Nephron progenitor cell (in vitro differentiated cells): ENCODE results near the gene RBM5.
A peak's percentile ranks its signal among the peaks of the same experiment; 100 is the strongest.

Source experiments
- DNase-seq: peaks from one replicate; pipeline ENCODE4 v3.0.0; 2021
- H3K27ac Mint-ChIP-seq: 2 replicates; pipeline ENCODE4 v1.8.0; 2021; ENCODE audit warnings: mild to moderate bottlenecking, moderate library complexity, mixed read lengths
- H3K27me3 Mint-ChIP-seq: 2 replicates; pipeline ENCODE4 v1.8.0; 2021; ENCODE audit warnings: mild to moderate bottlenecking, low read depth, mixed read lengths; ENCODE audit not compliant: poor library complexity
- H3K36me3 Mint-ChIP-seq: 2 replicates; pipeline ENCODE4 v1.8.0; 2021; ENCODE audit warnings: low read depth, mixed read lengths
- H3K4me1 Mint-ChIP-seq: 2 replicates; pipeline ENCODE4 v1.8.0; 2021; ENCODE audit warnings: mixed read lengths
- H3K4me3 Mint-ChIP-seq: 2 replicates; pipeline ENCODE4 v1.8.0; 2021; ENCODE audit warnings: mild to moderate bottlenecking, moderate library complexity, mixed read lengths
- H3K9me3 Mint-ChIP-seq: 2 replicates; pipeline ENCODE4 v1.8.0; 2021; ENCODE audit warnings: mild to moderate bottlenecking, moderate library complexity, mixed read lengths
- TF ChIP-seq, protein P1 (sequence below): fragments of 200-600 bp; sonication (generic); IDR thresholded peaks from 2 replicates; pipeline ENCODE4 v1.5.0; 2021; ENCODE audit warnings: antibody characterized with exemption

RBM5 gene

DNA sequence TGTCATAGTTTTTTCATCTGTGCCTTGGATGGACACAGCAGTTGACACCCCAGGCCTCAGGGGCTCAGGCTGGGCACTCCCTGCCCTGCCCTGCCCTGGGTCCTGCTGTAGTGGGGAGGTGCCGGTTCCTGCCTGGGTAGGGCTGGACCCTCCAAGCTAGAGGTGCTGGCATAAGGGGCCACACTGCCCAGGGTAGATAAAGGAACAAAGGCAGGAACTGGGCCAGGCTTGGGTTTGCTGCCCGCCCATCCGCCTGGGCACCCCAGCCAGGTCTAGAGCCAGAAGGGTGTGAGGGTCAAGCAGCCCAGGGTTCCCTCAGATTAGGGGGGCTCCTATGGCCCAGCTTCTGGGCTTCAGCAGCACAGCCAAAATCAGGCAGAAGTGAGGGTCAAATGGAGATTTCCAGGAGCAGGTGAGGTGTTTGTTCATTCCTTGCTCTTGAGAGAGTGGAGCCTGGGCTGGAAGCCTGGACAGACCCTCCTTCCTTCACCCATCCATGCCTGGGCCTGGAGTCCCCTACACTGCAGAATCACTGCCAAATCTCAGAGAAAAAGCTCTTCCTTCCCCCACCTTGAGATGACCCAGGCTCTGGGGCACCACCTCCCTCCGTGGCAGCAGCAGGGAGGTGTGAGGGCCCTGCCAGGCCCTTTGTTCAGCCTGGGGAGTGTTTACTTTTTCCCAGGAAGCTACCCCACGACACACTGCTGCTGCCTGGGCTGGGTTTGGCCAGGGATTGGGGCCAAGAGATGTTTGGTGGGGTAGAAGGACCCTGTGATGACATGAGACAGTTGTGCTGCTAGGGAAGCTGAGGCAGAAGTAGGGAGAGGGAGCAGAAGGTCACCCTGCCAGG, 73.5 kb downstream of the RBM5 start:
- no peaks in the 10 kb centered on the region for H3K9me3 Mint-ChIP-seq
- TF ChIP-seq, protein P1, sequence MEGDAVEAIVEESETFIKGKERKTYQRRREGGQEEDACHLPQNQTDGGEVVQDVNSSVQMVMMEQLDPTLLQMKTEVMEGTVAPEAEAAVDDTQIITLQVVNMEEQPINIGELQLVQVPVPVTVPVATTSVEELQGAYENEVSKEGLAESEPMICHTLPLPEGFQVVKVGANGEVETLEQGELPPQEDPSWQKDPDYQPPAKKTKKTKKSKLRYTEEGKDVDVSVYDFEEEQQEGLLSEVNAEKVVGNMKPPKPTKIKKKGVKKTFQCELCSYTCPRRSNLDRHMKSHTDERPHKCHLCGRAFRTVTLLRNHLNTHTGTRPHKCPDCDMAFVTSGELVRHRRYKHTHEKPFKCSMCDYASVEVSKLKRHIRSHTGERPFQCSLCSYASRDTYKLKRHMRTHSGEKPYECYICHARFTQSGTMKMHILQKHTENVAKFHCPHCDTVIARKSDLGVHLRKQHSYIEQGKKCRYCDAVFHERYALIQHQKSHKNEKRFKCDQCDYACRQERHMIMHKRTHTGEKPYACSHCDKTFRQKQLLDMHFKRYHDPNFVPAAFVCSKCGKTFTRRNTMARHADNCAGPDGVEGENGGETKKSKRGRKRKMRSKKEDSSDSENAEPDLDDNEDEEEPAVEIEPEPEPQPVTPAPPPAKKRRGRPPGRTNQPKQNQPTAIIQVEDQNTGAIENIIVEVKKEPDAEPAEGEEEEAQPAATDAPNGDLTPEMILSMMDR, result no peak
- H3K27ac Mint-ChIP-seq, result peak overlapping the region; percentile 84
- peaks cover 44% of the 10 kb centered on the region for H3K36me3 Mint-ChIP-seq
- peaks cover 98% of the 10 kb centered on the region for H3K4me1 Mint-ChIP-seq
- DNase-seq, result no peak
- H3K4me3 Mint-ChIP-seq, result peak overlapping the region; percentile 1
- H3K27me3 Mint-ChIP-seq, result no peaks in the 10 kb centered on the region

DNA sequence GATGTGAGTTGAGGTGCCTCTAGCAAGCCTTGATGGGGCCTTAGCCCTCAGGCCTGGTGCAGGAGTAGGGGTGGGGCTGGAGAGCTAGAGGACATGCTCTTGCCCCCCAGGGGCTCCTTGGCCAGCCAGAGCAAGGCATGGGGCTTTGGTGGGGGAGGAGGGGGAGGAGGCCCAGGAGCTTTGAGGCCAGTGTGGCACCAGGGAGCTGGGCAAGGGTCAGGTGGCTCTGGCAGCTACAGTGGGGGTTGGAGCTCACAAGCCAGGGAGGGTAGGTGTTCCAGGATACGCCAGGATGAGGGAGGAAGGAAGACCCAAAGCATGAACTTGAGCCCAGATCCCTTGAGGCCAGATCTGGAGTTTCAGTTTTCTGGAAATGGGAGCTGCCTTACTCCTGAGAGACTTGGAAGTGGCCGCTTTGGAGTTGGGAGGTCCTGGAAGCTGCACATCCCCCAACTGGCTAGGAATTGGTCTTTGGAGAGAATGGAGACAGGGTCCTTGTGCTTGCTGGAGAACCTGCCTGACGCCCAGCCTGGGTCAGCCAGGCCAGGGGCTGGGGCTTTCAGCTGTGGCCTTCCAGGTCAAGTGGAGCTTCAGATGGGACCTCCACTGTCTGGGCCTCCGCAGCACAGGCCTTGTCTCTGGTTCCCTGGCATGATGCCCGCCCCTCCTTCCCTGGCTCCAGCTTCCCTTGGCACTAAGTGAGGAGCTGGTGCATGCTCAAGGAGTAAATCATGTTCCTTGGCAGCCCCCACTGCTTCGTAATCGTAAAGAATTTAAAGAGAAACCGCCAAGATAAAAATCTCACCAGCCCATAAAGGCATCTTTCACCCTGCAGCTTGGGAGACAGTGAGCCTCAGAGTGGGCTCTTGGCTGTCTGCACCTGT, 75.1 kb downstream of the RBM5 start:
- H3K4me1 Mint-ChIP-seq, result peaks cover 98% of the 10 kb centered on the region

DNA sequence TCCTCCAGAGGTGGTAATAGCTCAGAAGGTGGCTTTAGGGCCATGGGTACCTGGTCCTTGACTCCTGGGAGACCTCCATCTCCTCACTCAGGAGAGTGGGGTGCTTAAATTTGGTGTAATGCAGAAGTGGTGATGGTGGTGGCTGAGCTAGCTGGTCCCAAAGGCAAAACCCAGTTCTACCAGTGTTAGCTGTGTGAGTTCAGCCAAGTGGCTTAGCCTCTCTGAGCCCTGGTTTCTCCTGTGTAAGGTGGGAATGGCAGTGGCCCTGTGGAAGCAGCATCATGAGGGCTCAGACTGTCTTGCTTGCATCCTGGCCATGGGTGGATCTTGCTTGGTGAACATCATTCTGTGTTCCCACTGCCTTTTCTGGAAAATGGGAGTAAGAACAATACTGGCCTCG, 75.8 kb downstream of the RBM5 start:
- H3K4me3 Mint-ChIP-seq, result peak overlapping the region; percentile 47
- TF ChIP-seq, protein P1, result no peak
- H3K27me3 Mint-ChIP-seq, result no peaks in the 10 kb centered on the region
- H3K4me1 Mint-ChIP-seq, result peaks cover 98% of the 10 kb centered on the region
- peaks cover 37% of the 10 kb centered on the region for H3K36me3 Mint-ChIP-seq
- peak overlapping the region; percentile 100 for H3K27ac Mint-ChIP-seq
- DNase-seq, result no peak
- H3K9me3 Mint-ChIP-seq, result no peaks in the 10 kb centered on the region

More for the DNA sequence above, 75.1 kb downstream of the RBM5 start:
- H3K4me3 Mint-ChIP-seq, result peak overlapping the region; percentile 34
- peaks cover 38% of the 10 kb centered on the region for H3K36me3 Mint-ChIP-seq
- no peaks in the 10 kb centered on the region for H3K27me3 Mint-ChIP-seq
- no peaks in the 10 kb centered on the region for H3K9me3 Mint-ChIP-seq
- TF ChIP-seq, protein P1, result no peak
- no peak for DNase-seq
- H3K27ac Mint-ChIP-seq, result peak overlapping the region; percentile 100

DNA sequence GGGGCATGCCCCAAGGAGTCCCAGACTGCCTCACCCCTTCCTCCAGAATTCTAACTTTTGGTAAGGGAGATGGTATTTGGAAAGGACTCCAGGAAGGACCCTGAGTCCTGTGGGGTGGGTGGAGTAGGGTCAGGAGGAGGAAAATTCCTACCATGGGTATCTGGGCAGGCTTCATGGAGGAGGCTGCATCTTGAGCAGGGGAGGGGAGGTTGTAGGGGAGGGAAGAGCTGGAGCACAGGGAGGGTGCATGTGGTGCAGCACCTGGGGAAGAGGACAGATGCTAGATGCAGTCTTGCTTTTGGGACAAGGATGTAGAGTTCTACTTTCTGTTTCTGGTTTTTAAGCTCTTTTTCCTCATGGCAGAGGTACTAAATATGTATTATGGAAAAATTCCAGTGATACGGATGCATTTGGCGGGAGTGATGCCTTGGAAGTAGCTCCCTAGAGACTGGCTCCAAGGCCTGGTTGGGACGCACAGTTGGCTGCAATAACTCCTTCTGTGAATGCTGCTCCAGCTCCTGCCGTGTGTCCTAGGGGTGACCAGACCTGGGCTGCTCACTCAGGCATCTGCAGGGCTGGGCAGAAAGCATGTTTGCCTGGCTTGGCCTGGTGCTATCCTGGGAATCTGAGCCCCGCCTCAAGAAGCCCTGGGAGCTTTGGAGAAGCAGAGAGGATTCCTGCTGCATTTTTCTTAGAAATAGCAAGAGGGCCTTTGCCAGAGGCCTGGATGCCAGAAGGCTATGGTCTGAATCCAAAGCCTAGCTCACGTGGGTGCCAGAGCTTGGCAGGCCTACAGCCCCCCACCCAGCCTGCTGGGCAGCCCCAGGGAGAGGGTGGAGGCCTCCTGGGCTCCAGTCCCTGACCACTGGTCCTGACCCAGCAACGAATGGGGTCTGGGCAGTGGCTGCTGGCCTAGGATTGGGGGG, 76.5 kb downstream of the RBM5 start:
- TF ChIP-seq, protein P1, result no peak
- Mint-ChIP-seq H3K4me1 (peaks cover 98% of the 10 kb centered on the region), H3K27ac (peak overlapping the region; percentile 100), H3K4me3 (peak overlapping the region; percentile 47), H3K36me3 (peaks cover 30% of the 10 kb centered on the region), H3K27me3 (no peaks in the 10 kb centered on the region), H3K9me3 (no peaks in the 10 kb centered on the region)
- no peak for DNase-seq

DNA sequence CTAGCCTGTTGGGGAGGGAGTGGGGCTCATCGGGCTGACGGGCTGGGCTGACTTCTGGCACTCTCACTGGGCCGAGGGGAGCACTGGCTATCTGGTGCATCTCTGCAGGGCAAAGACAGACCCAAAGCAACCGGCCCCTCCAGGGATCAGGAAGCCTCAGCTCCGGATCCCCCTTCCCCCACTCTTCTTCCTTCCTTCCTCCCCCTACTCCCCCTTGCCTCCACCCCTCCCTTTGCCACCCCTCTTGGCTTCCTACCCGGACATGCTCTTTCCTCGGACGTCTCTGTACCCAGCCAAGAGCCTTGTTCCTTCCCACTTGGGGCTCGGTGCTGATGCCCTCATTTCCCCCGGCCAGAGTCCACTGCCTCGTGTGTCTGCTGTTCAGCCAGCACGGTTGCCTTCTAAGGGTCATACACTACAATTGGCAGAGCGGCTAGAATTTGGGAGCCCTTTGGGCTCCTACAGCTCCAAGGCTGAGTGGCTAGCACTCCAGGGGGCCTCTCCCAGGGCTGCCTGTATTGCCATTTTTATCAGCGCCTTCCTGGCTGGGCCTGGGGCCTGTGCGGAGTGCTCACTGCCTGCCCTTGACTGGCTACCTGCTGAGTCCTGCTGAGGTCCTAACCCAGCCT, 77.3 kb downstream of the RBM5 start:
- H3K9me3 Mint-ChIP-seq, result no peaks in the 10 kb centered on the region
- peaks cover 100% of the 10 kb centered on the region for H3K4me1 Mint-ChIP-seq
- peak overlapping the region; percentile 100 for H3K27ac Mint-ChIP-seq

More for the DNA sequence above, 77.3 kb downstream of the RBM5 start:
- TF ChIP-seq, protein P1, result no peak
- peak; percentile 40 for DNase-seq
- Mint-ChIP-seq H3K4me3 (peak overlapping the region; percentile 61), H3K36me3 (peaks cover 29% of the 10 kb centered on the region), H3K27me3 (no peaks in the 10 kb centered on the region)
